PFSK-1 (cell line): Measurements from ENCODE around the gene ISX.

Experiments
- FOXP2 ChIP-seq: optimal IDR thresholded peaks from 2 replicates; pipeline ENCODE3; 2011; ENCODE audit warnings: borderline replicate concordance, control low read depth, inconsistent platforms; ENCODE audit not compliant: insufficient read depth; ENCODE audit errors: extremely low read length, extremely low read depth
- POLR2AphosphoS5 ChIP-seq: IDR thresholded peaks from 2 replicates; pipeline ENCODE4 v1.6.1; 2012; ENCODE audit warnings: low read depth, mild to moderate bottlenecking, control low read depth, low read length, moderate library complexity
- SIN3A ChIP-seq: IDR thresholded peaks from 2 replicates; pipeline ENCODE4 v1.6.1; 2012; ENCODE audit warnings: mild to moderate bottlenecking, low read length, moderate library complexity, borderline replicate concordance; ENCODE audit not compliant: insufficient read depth
- TAF1 ChIP-seq: IDR thresholded peaks from 2 replicates; pipeline ENCODE4 v1.6.1; 2012; ENCODE audit warnings: low read length, control low read depth, borderline replicate concordance; ENCODE audit not compliant: insufficient read depth
- TF ChIP-seq, protein P1 (sequence below), 2 experiments: IDR thresholded peaks; 2 replicates each; pipeline versions ENCODE4 v1.6.1 to v1.8.0; 2011 to 2012; ENCODE audit warnings: low read depth in 2 of 2, low read length in 2 of 2, control low read depth in 1 of 2, inconsistent platforms in 1 of 2, mild to moderate bottlenecking in 1 of 2, moderate library complexity in 1 of 2; ENCODE audit not compliant: insufficient read depth in 1 of 2

ISX gene

DNA sequence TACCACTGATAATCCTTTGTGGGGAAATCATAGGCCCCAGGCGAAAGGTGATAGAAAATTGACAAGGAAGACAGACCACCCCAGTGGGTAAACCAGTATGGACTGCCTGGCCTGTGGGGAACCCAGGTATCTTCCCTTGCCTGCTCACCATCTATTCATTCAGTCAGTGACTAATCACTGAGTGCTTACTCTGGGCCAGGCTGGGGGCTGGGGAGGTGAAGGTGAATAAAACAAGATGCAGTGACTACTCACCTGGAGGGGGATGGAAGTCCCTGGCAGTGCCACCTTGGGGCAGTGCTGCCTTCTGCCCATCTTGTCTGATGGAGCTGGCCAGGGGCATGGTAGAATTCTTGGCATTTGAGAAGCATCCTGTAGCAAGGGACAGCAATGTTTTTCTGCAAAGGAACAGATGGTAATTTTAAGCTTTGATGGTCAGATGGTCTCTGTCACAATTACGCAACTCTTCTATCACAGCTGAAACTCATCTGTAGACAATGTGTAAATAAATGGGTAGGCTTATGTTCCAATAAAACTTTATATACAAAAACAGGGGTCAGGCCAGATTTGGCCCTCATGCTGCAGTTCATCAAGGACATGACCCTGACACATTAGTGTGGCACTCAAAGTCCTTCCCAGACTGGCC lies 4.6 kb downstream of the ISX start:
- TF ChIP-seq SIN3A, result no peak
- no peak for TF ChIP-seq POLR2AphosphoS5
- TF ChIP-seq, protein P1, sequence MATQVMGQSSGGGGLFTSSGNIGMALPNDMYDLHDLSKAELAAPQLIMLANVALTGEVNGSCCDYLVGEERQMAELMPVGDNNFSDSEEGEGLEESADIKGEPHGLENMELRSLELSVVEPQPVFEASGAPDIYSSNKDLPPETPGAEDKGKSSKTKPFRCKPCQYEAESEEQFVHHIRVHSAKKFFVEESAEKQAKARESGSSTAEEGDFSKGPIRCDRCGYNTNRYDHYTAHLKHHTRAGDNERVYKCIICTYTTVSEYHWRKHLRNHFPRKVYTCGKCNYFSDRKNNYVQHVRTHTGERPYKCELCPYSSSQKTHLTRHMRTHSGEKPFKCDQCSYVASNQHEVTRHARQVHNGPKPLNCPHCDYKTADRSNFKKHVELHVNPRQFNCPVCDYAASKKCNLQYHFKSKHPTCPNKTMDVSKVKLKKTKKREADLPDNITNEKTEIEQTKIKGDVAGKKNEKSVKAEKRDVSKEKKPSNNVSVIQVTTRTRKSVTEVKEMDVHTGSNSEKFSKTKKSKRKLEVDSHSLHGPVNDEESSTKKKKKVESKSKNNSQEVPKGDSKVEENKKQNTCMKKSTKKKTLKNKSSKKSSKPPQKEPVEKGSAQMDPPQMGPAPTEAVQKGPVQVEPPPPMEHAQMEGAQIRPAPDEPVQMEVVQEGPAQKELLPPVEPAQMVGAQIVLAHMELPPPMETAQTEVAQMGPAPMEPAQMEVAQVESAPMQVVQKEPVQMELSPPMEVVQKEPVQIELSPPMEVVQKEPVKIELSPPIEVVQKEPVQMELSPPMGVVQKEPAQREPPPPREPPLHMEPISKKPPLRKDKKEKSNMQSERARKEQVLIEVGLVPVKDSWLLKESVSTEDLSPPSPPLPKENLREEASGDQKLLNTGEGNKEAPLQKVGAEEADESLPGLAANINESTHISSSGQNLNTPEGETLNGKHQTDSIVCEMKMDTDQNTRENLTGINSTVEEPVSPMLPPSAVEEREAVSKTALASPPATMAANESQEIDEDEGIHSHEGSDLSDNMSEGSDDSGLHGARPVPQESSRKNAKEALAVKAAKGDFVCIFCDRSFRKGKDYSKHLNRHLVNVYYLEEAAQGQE (IDR thresholded peaks at IDR 0.05; ENCODE audit: insufficient read depth in 1 of 2, low read depth in 2 of 2, low read length in 2 of 2), result no peak
- TF ChIP-seq TAF1, result no peak
- TF ChIP-seq FOXP2, result no peak

DNA sequence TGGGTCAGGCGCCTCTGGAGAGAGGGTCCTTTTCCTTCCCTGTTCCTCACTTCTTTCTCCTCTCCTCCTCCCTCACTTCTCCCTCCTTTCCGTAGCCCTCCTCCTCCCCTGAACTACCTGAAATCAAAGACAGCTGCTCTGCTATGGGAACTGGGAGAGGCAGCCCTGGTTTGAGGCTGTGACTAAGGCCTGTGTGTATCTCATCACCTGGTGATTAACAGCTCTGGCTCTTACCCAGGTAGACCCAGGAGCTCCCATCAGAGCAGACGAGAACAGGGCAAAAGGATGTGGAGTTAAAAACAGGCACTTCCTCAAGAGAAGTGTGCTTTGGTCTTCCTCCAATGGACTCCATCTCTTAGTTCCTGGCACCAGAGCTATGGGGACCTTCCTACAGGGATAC lies 5.8 kb downstream of the ISX start:
- no peak for TF ChIP-seq FOXP2
- no peak for TF ChIP-seq SIN3A
- TF ChIP-seq, protein P1 (IDR thresholded peaks at IDR 0.05; ENCODE audit: insufficient read depth in 1 of 2, low read depth in 2 of 2, low read length in 2 of 2), result no peak

DNA sequence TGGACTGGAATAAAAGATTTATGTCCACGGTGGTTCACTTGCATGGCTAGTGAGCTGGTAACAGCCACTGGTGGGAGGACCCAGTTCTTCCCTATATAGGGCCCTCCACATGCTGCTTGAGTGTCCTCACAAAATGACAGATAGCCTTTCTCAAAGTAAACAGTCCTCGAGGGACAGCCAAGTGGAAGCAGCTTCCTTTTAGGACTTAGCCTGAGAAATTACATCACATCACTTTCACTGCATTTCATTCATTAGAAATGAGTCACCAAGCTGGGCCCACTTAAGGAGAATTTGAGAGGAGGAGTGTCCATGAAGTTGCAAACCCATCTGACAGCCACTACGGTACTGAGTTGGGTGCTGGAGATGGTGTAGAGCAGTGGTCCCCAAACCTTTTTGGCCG lies 7.0 kb downstream of the ISX start:
- TF ChIP-seq TAF1, result no peak

GRCh38 chr22:35074583-35074982 lies 8.6 kb downstream of the ISX start:
- TF ChIP-seq SIN3A (no peak), FOXP2 (no peak), POLR2AphosphoS5 (no peak), TAF1 (no peak)
- TF ChIP-seq, protein P1 (IDR thresholded peaks at IDR 0.05; ENCODE audit: insufficient read depth in 1 of 2, low read depth in 2 of 2, low read length in 2 of 2), result no peak

GRCh38 chr22:35076630-35077029 lies 10.7 kb downstream of the ISX start:
- no peak for TF ChIP-seq FOXP2
- TF ChIP-seq SIN3A, result no peak

DNA sequence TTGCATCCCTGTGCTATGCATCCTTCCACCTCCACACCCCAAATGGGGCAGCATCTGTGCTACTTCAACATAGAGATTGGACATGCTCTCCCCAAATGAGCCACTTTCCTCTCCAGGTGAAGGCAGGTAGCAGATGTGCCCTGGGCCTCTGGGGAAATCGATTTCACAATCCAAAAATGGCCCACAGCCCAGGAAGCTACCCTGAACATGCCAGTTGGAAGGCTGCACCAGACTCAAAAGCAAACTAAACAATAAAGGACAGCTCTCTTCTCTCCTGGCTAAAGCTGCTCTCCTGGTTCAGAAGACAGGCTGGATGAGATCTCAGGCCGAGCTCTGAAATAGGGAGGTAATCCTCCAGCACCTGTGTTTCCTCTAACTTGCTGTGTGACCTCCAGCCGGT lies 19.7 kb downstream of the ISX start:
- TF ChIP-seq SIN3A, result no peak
- no peak for TF ChIP-seq POLR2AphosphoS5
- TF ChIP-seq, protein P1 (IDR thresholded peaks at IDR 0.05; ENCODE audit: insufficient read depth in 1 of 2, low read depth in 2 of 2, low read length in 2 of 2), result no peak
- TF ChIP-seq FOXP2, result no peak
- TF ChIP-seq TAF1, result no peak
